DLD1 (cell line): ENCODE data around the gene VPS13C.
"Not testable (repeated sequence)": the region's sequence is repeated elsewhere in the genome, so short reads cannot be mapped to it uniquely, and the experiment has no call there.

Source experiments
- in situ Hi-C: cut with HindIII; loops from 2 replicates; pipeline ENCODE4 v1.10.0; 2017; ENCODE audit warnings: low sequenced_read_pairs

Gene VPS13C

DNA sequence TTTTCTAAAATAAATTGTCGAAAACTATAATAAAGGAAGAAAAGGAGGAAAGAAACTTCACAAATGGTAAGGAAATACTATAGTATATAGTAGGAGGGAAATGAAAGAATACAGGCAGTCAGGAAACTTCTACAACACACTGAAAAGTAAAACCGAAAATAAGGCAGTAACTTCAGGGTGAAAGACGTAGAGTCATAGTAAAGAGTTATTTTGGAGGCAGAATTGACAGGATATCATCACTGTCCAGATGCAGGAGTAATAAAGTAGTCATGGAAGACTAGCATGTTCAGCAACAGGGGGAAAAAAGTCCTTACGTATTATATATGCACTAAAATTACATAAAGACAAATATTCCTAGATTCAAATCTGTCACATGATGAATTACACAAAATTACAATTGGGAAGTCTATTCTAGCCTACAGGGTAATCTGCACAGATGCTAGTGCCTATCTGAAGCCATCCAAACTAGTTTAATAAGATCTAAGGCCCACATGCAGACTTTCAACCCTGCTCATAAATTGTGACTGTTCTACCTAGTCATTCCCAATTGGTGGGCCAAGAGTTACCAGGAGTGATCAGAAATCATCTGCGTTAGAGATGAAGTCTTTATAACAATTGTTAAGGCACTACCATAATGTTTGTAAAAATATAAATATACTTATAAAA lies 14.0 kb downstream of the VPS13C start:
- in situ Hi-C loops, result no loop called here

DNA sequence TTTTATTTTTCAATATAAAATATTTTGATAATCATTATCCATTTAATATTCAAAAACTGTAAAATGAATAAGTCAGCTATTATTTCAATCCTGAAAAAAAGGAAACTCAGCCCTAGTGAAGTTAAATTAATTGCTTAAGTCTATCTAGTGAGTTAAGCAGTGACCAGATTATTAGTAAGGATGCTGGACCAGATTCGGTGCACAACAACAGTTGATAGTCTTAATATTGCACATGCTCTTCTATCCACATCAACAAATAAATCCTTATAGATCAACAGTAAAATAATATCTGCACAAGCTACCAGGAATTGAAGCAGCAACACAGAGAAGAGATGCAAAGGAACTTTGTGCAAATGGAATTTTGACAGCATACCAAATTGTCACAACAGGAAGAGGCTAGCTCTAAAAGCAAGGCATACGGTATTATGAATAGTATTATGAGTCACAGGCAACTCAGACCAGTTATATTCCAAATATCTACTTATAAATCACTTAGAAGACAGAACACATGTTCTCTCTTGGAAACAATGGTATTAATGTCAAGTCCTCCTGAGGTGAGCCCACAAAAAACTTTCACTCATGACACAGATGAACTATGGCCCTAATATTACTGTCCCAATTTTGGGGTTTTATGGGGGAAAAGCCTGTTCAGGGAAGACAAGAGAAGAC lies 24.9 kb downstream of the VPS13C start:
- in situ Hi-C loops, result no loop called here

DNA sequence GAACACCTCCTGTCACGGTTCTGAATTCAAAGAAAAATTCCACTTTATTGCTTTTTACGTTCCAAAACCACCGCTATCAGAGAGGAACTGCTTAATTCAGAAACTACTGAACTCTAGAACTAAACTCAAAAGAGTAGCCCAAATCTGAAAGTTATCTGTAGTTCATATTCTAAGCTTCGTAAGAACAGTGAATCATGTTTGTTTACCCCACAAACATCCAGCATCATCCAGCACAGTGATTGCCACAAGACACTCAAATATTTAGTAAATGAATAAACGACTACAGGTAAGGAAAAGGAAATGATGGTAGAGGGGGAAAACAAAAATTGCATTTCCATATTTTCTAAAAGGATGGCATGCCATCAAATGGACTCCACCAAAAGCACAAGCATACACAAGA lies 32.3 kb downstream of the VPS13C start:
- in situ Hi-C loops, result no loop called here

DNA sequence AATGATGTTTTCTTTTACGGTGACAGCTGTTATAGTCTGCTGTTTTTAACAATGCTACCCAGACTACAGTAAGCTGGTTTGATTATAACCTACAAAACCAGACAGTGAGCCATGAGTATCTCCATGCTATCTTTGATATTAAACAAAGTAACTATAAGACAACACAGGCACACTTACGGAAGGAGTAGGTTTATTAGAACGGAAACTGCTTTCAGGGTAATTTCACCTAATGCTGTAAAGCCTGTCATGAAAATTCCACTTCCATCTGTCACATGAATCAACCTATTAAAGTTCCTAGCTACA lies 33.0 kb downstream of the VPS13C start:
- in situ Hi-C loops, result no loop called here

DNA sequence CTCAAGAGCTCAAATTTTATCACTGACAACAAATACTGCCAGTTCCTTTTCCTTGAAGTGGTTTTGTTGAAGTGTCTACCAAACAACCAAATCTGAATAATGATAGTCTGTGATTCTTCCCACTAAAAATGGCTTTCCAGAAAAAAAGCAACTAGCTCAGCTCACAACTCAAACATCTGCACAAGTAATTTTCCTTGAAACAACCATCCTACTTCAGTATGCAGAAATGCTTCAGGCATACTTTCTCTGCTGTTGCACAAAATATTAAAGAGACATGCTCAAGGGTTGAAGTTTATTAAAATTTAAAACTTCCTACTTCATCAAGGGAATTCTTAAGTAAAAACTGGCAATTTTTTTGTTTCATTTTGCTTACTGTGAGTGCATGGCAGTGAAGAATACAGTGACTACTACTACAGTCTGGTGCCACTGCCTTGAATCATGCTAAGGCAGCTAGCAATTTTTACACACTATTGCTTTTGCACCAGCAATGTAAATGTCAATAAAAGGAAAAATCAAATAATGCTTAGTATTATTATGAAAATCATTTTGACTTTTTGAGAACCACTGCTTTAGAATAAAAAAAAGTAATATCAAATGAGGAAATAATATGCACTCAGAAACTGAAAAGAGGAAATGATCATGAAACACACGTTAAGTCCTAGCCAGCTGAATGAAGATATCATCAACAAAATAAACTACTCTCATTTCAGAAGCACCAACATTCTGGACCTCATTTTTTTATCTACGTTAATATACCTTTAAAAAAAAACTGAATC lies 33.6 kb downstream of the VPS13C start:
- in situ Hi-C loops, result no loop called here

DNA sequence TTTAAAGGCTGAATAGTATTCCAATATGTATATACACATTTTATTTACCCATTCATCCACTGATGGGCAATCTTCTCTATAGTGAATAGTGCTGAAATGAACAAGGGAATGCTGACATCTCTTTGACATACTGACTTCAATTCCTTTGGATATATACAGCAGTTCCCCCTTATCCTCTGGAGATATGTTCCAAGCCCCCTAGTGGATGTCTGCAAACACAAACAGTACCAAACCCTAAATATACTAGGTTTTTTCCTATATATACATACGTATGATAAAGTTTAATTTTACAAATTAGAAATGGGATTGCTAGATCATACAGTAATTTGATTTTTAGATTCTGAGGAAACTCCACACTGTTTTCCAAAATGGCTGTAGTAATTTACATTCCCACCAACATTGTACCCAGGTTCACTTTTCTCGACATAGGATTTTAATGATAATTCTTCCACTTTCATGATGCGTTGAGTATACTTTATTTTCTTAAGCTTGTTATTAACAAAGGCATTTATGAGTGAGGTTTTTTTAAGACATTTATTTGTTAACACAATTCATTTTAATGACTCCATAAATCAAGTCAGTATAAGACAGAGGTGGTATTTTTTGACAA lies 38.2 kb downstream of the VPS13C start:
- in situ Hi-C loops, result no loop called here

DNA sequence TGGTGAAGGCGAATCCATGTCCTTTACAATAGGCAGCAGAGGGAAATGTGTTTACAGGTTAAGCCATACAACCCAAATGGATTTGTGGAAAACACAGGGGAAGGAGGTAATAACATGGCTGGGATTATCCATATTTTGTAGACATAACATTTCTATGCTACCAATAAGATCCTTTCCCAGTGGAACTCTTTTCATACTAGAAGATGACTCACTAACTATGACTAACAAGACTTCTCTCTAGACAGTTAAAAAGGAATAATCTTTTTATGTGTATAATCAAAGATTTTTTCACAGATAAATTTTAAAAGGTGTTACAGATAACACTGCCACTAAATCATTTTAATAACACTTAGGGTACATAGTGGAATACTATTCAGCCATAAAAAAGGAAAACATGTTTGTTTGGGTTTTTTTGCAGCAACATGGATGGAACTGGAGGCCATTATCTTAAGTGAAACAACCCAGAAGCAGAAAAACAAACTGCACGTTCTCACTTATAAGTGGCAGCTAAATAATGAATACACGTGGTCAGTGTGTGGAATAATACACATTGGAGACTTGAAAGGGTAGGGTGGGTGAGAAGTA lies 39.6 kb downstream of the VPS13C start:
- in situ Hi-C loops, result no loop called here

DNA sequence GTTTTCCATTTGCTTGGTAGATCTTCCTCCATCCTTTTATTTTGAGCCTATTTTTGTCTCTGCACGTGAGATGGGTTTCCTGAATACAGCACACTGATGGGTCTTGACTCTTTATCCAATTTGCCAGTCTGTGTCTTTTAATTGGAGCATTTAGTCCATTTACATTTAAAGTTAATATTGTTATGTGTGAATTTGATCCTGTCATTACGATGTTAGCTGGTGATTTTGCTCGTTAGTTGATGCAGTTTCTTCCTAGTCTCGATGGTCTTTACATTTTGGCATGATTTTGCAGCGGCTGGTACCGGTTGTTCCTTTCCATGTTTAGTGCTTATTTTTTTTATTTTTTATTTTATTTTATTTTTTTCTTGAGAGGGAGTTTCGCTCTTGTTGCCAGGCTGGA lies 54.9 kb downstream of the VPS13C start:
- in situ Hi-C loops, result not testable (repeated sequence)

DNA sequence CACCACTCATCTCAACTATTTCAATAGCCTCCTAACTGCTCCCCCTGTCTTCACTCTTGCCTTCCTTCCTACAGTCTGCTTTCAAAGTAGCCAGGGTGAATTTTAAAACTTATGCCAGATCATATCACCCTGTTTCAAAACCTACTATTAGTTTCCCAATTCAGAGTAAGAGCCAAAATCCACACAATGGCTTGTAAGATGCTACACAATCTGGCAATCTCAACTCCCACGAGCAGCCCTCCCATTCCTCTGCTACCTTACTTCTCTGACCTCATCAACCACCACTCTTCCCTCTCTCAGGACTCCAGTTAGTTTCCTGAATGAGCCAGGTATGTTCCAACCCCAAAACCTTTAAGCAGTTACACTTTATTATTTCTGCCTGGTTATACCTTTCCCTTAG lies 62.5 kb downstream of the VPS13C start:
- in situ Hi-C loops, result no loop called here

DNA sequence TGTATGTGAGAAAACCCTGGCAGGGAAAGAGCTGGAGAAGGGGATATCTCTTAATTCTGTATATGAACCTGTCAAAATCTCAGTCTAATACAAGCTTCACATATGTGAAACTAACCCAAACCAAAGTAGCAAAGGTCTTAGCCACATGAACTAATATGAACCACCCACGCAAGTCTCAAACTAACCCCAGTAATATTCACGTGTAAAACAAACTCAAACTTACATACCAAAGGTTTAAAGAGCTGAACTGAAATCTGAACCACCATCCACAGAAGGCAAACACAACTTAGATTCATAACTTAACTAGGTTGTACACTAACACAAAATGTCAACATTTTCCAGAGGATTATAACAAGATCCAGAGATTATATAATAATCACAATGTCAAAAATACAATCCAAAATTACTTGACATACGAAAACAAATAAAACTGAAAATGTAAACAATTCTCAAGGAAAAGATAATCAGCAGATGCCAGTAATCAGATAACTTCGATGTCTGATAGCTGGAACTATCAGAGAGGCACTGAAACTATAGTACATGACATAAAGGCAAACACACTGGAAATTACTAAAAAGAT lies 64.1 kb downstream of the VPS13C start:
- in situ Hi-C loops, result no loop called here

DNA sequence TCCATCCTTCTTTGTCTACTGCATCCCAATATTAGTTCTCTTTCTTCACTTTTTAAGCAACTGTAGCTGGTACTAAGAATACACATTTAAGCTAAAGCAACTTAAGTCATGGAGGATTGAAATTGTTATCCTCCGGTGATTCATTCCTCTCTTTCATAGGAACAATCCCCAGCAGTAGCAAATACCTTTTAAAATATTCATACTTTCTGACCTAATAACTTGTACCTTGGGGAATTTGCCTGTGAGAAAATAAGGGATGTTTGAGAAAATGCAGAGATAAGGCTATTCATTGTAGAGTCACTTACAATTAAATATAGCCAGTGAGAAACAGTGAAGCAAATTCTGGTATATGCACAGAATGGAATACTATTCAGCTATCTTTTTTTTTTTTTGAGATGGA lies 66.0 kb downstream of the VPS13C start:
- in situ Hi-C loops, result no loop called here

DNA sequence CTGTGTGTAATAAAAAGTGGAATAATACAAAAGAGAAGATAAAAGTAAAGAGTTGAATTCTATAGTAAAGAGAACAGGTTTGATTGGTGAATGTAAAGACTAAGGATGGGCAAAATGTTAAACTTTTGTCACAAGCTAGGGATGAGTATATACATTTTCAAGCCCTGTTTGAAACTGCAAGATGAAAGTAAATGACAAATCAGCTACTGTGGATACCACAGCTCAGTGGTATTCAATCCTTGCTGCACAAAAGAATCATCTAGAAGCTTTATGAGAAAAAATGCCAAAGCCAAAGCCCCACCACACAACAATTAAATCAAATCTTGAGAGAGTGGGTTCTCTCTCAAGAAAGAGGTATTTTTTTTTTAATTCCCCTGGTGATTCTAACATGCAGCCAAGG lies 67.7 kb downstream of the VPS13C start:
- in situ Hi-C loops, result no loop called here

DNA sequence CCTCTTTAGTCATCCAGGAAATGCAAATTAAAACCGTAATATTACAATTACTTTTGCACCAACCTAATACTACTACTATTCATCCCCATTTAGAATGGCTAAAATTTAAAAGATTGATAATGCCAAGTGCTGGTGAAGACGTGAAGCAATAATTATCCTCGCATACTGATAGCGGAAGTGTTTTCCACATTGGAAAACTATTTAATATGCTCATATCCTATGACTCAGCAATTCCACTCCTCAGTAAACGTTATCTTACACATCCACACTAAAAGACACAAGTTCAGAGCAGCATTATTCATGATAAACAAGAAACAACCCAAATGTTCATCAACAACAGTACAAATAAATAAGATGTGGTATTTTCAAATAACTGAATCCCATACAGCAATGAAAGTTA lies 70.6 kb downstream of the VPS13C start:
- in situ Hi-C loops, result no loop called here

DNA sequence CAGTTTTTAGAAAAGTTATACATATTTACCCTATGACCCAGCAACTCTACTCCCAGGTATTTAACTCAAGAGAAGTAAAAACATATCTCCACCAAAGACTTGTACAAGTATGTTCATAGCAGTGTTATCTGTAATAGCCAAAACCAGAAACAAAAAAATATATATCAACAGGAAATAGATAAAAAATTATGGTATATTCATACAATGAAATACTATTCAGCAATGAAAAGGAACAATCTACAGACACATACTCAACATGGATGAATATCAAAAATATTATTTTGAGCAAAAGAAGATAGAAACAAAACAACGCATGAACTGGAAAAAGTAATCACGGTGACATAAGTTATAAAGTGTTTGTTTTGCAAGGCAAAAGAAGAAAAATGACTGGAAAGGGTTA lies 72.4 kb downstream of the VPS13C start:
- in situ Hi-C loops, result no loop called here

DNA sequence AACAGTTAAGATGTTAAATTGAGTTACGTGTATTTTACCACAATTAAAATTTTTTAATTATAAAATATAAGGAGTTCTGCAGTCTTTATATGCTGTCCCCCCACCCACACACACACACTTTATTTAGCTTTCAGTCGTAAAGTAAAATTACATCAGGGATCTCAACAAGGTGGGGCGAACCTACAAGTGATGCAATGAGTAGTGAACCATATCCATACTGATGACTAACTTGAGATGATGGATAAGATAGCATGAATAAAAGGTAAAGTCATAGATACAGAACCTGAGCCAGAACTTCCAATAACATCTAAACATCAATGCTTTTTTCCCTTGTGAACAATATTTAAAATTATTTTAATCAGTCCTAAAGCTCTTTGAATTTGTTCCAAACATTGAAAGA lies 77.2 kb downstream of the VPS13C start:
- in situ Hi-C loops, result no loop called here

DNA sequence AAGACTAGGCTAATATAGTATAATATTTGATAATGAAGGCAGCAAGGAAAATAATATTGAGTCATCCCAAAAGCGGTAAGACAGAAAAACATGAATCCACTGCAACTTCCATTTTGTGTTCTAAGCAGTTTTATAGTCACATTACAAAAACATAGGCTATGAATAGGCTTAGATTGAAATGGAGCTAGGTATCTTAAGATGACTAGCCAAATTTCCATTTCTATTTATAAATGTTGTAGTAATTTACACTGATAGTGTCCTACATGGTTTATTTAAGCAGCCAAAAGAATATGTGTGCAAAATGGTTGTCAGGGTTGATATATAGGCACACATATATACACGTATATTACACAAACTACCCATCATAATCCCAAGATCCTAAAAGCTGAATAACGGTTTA lies 82.0 kb downstream of the VPS13C start:
- in situ Hi-C loops, result no loop called here

DNA sequence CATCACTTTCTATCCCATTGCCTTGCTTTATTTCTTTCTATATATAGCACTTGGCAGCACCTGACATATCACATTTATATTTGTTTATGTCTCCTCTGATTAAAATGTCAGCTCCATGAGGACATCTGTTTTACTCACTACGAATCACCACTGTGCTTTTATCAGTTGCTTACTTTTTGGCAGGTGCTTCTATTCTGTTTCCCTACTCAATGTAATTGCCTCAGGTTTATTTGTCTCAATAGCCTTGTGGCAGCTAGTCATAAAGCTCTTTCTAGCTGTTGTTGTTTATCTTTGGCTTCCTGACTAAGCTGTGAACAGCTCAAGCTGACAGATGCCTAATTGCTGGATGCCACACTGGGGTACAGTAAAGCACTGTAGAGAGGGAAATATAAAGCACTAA lies 85.5 kb downstream of the VPS13C start:
- in situ Hi-C loops, result no loop called here

DNA sequence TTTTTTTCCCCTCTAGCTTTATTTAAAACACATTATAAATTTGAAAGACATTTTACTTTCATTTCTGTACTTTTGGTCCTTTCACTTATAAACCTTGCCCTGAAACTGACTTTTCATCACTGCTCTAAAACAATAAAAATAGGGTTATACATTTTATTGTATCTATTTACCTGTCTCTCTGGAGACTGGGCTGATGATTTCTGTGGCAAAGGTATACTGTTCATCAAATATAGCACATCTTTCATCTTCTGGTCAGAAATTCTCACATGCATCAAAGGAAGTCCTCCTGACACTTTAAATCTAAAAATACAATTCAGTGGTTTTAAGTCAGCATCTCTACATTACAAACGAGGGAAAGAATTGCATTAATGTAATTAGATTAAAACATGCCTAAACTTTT lies 86.1 kb downstream of the VPS13C start:
- in situ Hi-C loops, result no loop called here

DNA sequence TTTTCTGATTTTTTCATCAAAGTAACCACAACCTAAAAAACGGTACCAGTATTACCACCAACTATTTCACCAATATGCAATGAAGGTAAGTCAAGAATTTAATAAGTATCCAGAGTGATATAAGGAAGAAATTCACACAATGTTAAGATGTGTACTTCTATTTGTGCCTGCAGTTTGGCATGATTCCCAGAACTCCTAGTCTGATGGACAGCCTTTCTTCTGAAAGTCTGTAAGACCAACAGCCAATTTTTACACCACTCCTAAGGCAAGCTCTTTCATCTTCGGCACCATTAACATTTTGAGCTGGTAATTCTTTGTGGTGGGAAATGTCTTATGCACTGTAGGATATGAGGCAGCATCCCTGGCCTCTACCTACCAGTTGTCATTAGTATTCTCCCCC lies 108.3 kb downstream of the VPS13C start:
- in situ Hi-C loops, result no loop called here

DNA sequence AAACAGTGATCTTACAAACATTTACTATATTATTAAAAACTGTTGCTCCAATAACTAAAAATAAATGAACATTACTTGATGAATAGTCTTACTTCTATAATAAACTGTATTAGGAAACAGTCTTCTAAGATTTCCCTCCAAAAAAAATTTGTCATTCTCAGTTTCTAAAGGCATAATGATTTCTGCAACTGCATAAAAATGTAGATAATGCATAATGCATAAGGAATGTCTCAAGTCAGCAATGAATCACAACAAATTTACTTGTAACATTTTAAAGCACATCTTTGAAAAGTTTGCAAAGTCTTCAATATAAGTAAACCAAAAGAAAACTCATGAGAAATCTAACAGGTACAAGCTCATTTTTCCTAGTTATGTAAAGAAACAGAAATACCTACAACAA lies 113.5 kb downstream of the VPS13C start:
- in situ Hi-C loops, result no loop called here

DNA sequence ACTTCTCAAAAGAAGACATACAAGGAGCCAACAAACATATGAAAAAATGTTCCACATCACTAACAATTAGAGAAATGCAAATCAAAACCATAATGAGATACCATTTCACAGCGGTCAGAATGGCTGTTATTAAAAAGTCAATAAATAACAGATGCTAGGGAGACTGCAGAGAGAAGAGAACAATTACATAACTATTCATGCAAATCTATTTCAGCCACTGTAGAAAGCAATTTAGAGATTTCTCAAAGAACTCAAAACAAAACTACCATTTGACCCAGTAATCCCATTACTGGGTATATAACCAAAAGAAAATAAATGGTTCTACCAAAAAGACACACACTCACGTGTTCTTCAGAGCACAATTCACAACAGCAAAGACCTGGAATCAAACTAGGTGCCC lies 116.3 kb downstream of the VPS13C start:
- in situ Hi-C loops, result no loop called here
